ENCODE data around the gene OR10Z1.

GRCh38 chr1:158563853-158564252, 41.2 kb upstream of the OR10Z1 start:
- TF ChIP-seq CTCF (IDR thresholded peaks at IDR 0.05): no peak
- no peak for TF ChIP-seq POLR2A (IDR thresholded peaks at IDR 0.05)
- TF ChIP-seq EP300 (IDR thresholded peaks at IDR 0.05): no peak
